Measurements from ENCODE around the gene HAPSTR1.
A peak's percentile ranks its signal among the peaks of the same experiment; 100 is the strongest.

HAPSTR1 gene

GRCh38 chr16:9134306-9134705 is 42.9 kb downstream of the HAPSTR1 start:
- no peak for TF ChIP-seq CTCF (IDR thresholded peaks at IDR 0.05)
- intact Hi-C loops (cut with DNase I; ENCODE audit: low total_unique reads): no loop called here
- H3K27ac ChIP-seq: no peak overlapping the region
- peaks cover 0 to 8% (median 4%) of the 10 kb centered on the region in 4 donors for H3K4me1 ChIP-seq
- H3K9me3 ChIP-seq: no peaks in the 10 kb centered on the region
- DNase-seq: peak in 1 of 2 donors; percentile 5
- H3K36me3 ChIP-seq: no peaks in the 10 kb centered on the region
- H3K27me3 ChIP-seq: no peaks in the 10 kb centered on the region
- H3K4me3 ChIP-seq: no peak overlapping the region

DNA sequence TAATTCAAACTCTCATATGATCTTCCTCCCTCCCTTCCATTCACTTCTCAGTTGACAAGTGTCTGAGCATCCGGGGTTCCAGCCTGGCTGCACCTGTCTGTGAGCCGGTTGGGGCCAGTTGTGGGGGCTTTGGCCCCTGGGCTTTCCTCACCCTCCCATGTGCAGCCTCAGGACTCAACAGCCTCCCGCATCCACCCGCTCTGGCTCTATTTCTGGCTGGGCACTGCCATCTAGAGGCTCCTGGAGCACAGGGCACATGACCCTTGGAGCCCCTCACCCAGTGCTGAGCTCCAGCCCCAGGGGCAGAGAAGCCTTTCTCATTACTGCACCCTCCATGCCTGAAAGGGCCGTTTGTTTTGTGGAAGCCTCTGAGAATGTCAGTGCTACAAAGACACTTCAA is 43.3 kb downstream of the HAPSTR1 start:
- intact Hi-C loops (cut with DNase I; ENCODE audit: low total_unique reads): no loop called here
- H3K4me1 ChIP-seq: peaks cover 0 to 10% (median 3%) of the 10 kb centered on the region in 4 donors

DNA sequence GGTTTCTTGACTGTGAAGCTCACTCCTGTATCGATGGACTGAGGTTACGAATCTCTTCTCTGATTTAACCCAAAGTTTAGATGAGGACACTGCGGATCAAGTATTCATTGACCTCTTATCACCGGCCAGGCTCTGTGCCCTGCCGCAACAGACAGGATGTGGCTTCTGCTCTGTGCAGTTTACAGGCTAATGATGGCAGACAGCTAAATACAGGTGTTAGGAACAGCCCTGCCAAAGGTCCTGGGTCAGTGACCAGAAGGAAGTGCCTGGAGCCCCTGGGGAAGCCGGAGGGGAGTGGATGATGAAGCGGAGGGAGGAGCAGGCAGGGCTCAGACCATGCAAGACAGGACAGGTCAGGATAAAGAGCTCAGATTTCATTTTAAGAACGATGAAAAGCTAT is 44.4 kb downstream of the HAPSTR1 start:
- DNase-seq: peak in 1 of 2 donors; percentile 44
- intact Hi-C loops (cut with DNase I; ENCODE audit: low total_unique reads): no loop called here
- TF ChIP-seq CTCF (IDR thresholded peaks at IDR 0.05): no peak

More for the DNA sequence above, 43.3 kb downstream of the HAPSTR1 start:
- peak in 1 of 2 donors; percentile 64 for DNase-seq
- Histone ChIP-seq H3K27me3 (no peaks in the 10 kb centered on the region), H3K27ac (no peak overlapping the region), H3K36me3 (no peaks in the 10 kb centered on the region), H3K9me3 (no peaks in the 10 kb centered on the region), H3K4me3 (no peak overlapping the region)
- peak in 1 of 2 experiments; percentile 42 for TF ChIP-seq CTCF (IDR thresholded peaks at IDR 0.05)

GRCh38 chr16:9136596-9136995 is 45.2 kb downstream of the HAPSTR1 start:
- intact Hi-C loops (cut with DNase I; ENCODE audit: low total_unique reads): no loop called here
- no peaks in the 10 kb centered on the region for H3K27me3 ChIP-seq
- TF ChIP-seq CTCF (IDR thresholded peaks at IDR 0.05): no peak
- no peaks in the 10 kb centered on the region for H3K36me3 ChIP-seq
- peaks cover 0 to 10% (median 3%) of the 10 kb centered on the region in 4 donors for H3K4me1 ChIP-seq
- H3K27ac ChIP-seq: no peak overlapping the region
- H3K4me3 ChIP-seq: no peak overlapping the region
- H3K9me3 ChIP-seq: no peaks in the 10 kb centered on the region
- peak in 1 of 2 donors; percentile 37 for DNase-seq

More for the DNA sequence above, 44.4 kb downstream of the HAPSTR1 start:
- Histone ChIP-seq H3K36me3 (no peaks in the 10 kb centered on the region), H3K4me3 (no peak overlapping the region), H3K4me1 (peaks cover 0 to 10% (median 3%) of the 10 kb centered on the region in 4 donors), H3K9me3 (no peaks in the 10 kb centered on the region), H3K27me3 (no peaks in the 10 kb centered on the region), H3K27ac (no peak overlapping the region)

GRCh38 chr16:9138021-9138680 is 46.7 kb downstream of the HAPSTR1 start:
- no peak overlapping the region for H3K4me3 ChIP-seq
- no peaks in the 10 kb centered on the region for H3K36me3 ChIP-seq
- no peaks in the 10 kb centered on the region for H3K9me3 ChIP-seq
- peaks cover 0 to 10% (median 3%) of the 10 kb centered on the region in 4 donors for H3K4me1 ChIP-seq
- intact Hi-C loops (cut with DNase I; ENCODE audit: low total_unique reads): no loop called here
- no peak overlapping the region for H3K27ac ChIP-seq
- TF ChIP-seq CTCF (IDR thresholded peaks at IDR 0.05): no peak
- DNase-seq: peak in 1 of 2 donors; percentile 51
- no peaks in the 10 kb centered on the region for H3K27me3 ChIP-seq
